ENCODE measurements around the gene SLC16A7. TPM values are rescaled to one million over a fixed set of nuclear protein-coding genes. Genes with fewer than 3 reads are reported as not detected.

SLC16A7 gene
- total and polyA plus RNA-seq, 9 donors, result 2.0 to 21.9 (median 13.7) TPM

DNA sequence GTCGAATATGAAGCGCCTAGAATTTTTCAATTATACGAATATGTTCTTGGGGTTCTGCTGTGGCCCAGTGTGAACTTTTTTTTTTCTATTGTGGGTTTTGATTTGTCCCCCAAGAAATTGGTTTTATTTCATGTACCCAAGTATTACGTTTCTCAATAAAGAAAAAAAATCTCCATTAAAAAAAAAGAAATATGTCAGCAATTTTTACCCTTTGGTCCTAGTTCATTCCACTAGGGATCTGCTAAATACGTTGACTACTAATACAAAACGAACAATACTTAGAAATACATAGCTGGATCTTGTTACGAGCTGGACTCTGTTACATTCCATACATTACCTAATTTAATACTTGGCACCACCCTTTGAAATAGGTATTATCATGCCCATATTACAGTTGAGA is 216.9 kb downstream of the SLC16A7 start:
- no peak for DNase-seq
- intact Hi-C loops (cut with DNase I), result no loop called here
- no peak overlapping the region for H3K27ac ChIP-seq

DNA sequence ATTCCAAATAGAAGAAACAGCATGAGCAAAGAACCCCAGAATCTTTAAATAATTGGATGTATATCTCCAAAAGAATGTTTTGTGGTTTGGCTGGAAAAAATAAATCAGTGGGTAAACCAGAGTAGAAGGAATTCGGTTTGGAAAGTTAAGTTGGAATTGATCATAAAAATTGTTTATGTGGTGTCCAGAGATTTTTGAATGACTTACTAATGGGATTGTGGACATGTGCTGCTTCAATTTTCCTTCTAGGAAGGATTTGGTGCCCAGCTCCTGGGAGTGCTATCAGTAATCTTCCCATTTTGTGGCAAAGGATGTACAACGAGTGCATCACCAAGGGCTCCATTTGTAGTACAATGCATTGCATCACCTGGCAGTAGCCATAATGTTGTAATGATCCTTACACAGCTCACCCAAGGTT is 224.8 kb downstream of the SLC16A7 start:
- Histone ChIP-seq H3K4me1 (ENCODE audit: insufficient read depth) (no peaks in the 10 kb centered on the region), H3K36me3 (no peaks in the 10 kb centered on the region), H3K27me3 (no peaks in the 10 kb centered on the region), H3K9me3 (no peaks in the 10 kb centered on the region), H3K4me3 (no peak overlapping the region), H3K27ac (no peak overlapping the region)
- DNase-seq, result no peak
- WGBS, 3 donors, result 71 to 79% (median 73%) methylated on average over 2 of the region's 2 CpGs
- intact Hi-C loops (cut with DNase I), result no loop called here
- TF ChIP-seq POLR2A (IDR thresholded peaks at IDR 0.05) (no peak), EP300 (IDR thresholded peaks at IDR 0.05) (no peak)
- TF ChIP-seq, protein P1, sequence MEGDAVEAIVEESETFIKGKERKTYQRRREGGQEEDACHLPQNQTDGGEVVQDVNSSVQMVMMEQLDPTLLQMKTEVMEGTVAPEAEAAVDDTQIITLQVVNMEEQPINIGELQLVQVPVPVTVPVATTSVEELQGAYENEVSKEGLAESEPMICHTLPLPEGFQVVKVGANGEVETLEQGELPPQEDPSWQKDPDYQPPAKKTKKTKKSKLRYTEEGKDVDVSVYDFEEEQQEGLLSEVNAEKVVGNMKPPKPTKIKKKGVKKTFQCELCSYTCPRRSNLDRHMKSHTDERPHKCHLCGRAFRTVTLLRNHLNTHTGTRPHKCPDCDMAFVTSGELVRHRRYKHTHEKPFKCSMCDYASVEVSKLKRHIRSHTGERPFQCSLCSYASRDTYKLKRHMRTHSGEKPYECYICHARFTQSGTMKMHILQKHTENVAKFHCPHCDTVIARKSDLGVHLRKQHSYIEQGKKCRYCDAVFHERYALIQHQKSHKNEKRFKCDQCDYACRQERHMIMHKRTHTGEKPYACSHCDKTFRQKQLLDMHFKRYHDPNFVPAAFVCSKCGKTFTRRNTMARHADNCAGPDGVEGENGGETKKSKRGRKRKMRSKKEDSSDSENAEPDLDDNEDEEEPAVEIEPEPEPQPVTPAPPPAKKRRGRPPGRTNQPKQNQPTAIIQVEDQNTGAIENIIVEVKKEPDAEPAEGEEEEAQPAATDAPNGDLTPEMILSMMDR (IDR thresholded peaks at IDR 0.05), result no peak

More for the DNA sequence above, 216.9 kb downstream of the SLC16A7 start:
- H3K27me3 ChIP-seq, result no peaks in the 10 kb centered on the region
- H3K9me3 ChIP-seq, result no peaks in the 10 kb centered on the region
- no peak overlapping the region for H3K4me3 ChIP-seq
- no peaks in the 10 kb centered on the region for H3K36me3 ChIP-seq
- 94 to 97% (median 94%) methylated on average over 7 of the region's 7 CpGs for WGBS, 3 donors
- TF ChIP-seq POLR2A (IDR thresholded peaks at IDR 0.05) (no peak), EP300 (IDR thresholded peaks at IDR 0.05) (no peak)
- TF ChIP-seq, protein P1 (IDR thresholded peaks at IDR 0.05), result no peak
- no peaks in the 10 kb centered on the region for H3K4me1 ChIP-seq (ENCODE audit: insufficient read depth)

DNA sequence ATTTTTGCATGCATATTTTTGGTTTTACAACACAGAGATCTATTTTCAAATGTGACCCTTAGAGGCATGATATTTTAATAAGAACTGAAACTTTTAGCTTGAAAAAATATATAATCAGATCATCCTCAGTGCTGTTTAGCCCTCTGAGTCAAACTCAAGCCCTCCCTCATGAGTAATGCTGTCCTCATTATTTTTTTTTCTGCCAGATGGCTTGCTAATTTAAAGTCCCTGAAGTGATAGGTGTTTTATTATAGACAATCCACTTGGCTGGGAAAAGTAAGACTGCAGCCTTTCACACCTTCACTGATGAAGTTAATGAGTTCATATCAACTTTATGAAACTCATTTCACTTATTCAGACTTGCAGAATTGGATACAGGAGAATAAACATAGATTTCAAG is 227.7 kb downstream of the SLC16A7 start:
- Histone ChIP-seq H3K4me1 (ENCODE audit: insufficient read depth) (no peaks in the 10 kb centered on the region), H3K27ac (no peak overlapping the region), H3K36me3 (no peaks in the 10 kb centered on the region), H3K4me3 (no peak overlapping the region), H3K9me3 (no peaks in the 10 kb centered on the region), H3K27me3 (no peaks in the 10 kb centered on the region)
- DNase-seq, result no peak
- intact Hi-C loops (cut with DNase I), result no loop called here
- no peak for TF ChIP-seq POLR2A (IDR thresholded peaks at IDR 0.05)
- TF ChIP-seq, protein P1 (IDR thresholded peaks at IDR 0.05), result no peak
- no peak for TF ChIP-seq EP300 (IDR thresholded peaks at IDR 0.05)

DNA sequence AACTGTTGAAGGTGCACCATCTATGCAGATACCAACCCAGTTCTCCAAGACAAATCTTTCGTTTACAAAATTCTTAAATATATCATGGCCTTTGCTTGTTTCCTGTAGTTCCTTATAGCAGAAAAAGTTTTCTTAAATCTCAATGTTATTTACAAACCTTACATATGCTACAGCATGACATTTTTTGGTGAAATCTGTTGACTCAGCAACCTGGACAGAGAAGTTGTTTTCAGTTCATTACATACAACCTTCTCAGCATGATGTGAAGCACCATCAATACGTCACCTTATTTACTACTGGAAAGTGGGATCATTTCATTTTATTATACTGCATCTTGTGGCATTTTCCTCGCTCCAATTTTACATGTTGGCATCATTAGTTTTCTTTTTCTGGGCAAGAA is 231.9 kb downstream of the SLC16A7 start:
- WGBS, 3 donors, result 82 to 92% (median 91%) methylated on average over 3 of the region's 3 CpGs
- Histone ChIP-seq H3K27ac (no peak overlapping the region), H3K4me3 (no peak overlapping the region), H3K36me3 (no peaks in the 10 kb centered on the region), H3K9me3 (no peaks in the 10 kb centered on the region), H3K27me3 (no peaks in the 10 kb centered on the region), H3K4me1 (ENCODE audit: insufficient read depth) (no peaks in the 10 kb centered on the region)
- intact Hi-C loops (cut with DNase I), result no loop called here
- TF ChIP-seq POLR2A (IDR thresholded peaks at IDR 0.05) (no peak), EP300 (IDR thresholded peaks at IDR 0.05) (no peak)
- TF ChIP-seq, protein P1 (IDR thresholded peaks at IDR 0.05), result no peak
- no peak for DNase-seq

DNA sequence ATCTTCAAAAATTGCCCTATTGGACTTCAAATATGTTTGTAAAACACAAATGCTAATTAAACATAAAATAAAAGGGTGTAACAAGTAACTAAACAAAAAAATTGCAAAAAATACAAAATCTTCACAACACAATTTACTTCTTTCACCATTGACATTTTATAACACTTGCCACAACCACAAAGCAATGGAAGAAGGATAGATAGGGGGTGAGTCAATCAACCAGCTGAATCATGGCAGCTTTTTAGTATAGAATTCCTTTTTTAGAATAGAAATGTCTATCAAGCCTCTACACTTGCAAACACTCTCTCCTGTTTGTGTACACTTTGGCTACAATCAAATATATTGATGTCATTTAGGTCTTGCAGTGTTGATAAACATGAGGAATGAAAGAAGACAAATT is 232.7 kb downstream of the SLC16A7 start:
- intact Hi-C loops (cut with DNase I), result no loop called here
- no peaks in the 10 kb centered on the region for H3K4me1 ChIP-seq (ENCODE audit: insufficient read depth)
- no peak for TF ChIP-seq POLR2A (IDR thresholded peaks at IDR 0.05)
- TF ChIP-seq, protein P1 (IDR thresholded peaks at IDR 0.05), result no peak
- TF ChIP-seq EP300 (IDR thresholded peaks at IDR 0.05), result no peak
- no peak for DNase-seq
- no peaks in the 10 kb centered on the region for H3K27me3 ChIP-seq
- H3K36me3 ChIP-seq, result no peaks in the 10 kb centered on the region
- no peak overlapping the region for H3K4me3 ChIP-seq
- no peak overlapping the region for H3K27ac ChIP-seq
- no peaks in the 10 kb centered on the region for H3K9me3 ChIP-seq

Measured in ovary (tissue), 9 donors.